D341Med (cell line): ENCODE results near the gene ELMO1.

ENCODE experiments used
- DNase-seq: peaks from one replicate; pipeline ENCODE4 v3.0.0; 2012; ENCODE audit warnings: low spot score

ELMO1 gene

GRCh38 chr7:36906956-36907635 lies 541.6 kb downstream of the ELMO1 start:
- no peak for DNase-seq

GRCh38 chr7:36906448-36906847 lies 542.2 kb downstream of the ELMO1 start:
- DNase-seq: no peak

GRCh38 chr7:36905841-36906240 lies 542.8 kb downstream of the ELMO1 start:
- DNase-seq: no peak

- no peak for DNase-seq
Observed at GRCh38 chr7:36904802-36905201, 543.9 kb downstream of the ELMO1 start.

- DNase-seq: no peak
Observed at GRCh38 chr7:36904101-36904500, 544.6 kb downstream of the ELMO1 start.

- DNase-seq: no peak
Observed at GRCh38 chr7:36900988-36901710, 547.5 kb downstream of the ELMO1 start.

GRCh38 chr7:36898186-36898585 lies 550.5 kb downstream of the ELMO1 start:
- DNase-seq: no peak

GRCh38 chr7:36896956-36897590 lies 551.6 kb downstream of the ELMO1 start:
- DNase-seq: no peak

- DNase-seq: no peak
Observed at GRCh38 chr7:36896418-36896817, 552.2 kb downstream of the ELMO1 start.

- no peak for DNase-seq
Observed at GRCh38 chr7:36895192-36895591, 553.5 kb downstream of the ELMO1 start.

- DNase-seq: no peak
Observed at GRCh38 chr7:36894190-36894589, 554.5 kb downstream of the ELMO1 start.

- no peak for DNase-seq
Observed at GRCh38 chr7:36889182-36889581, 559.5 kb downstream of the ELMO1 start.

- DNase-seq: no peak
Observed at GRCh38 chr7:36887969-36888368, 560.7 kb downstream of the ELMO1 start.

GRCh38 chr7:36887233-36887632 lies 561.4 kb downstream of the ELMO1 start:
- no peak for DNase-seq

GRCh38 chr7:36884910-36885309 lies 563.8 kb downstream of the ELMO1 start:
- no peak for DNase-seq

- no peak for DNase-seq
Observed at GRCh38 chr7:36884351-36884750, 564.3 kb downstream of the ELMO1 start.

- DNase-seq: no peak
Observed at GRCh38 chr7:36881233-36881874, 567.3 kb downstream of the ELMO1 start.

- DNase-seq: no peak
Observed at GRCh38 chr7:36880108-36880507, 568.6 kb downstream of the ELMO1 start.

- no peak for DNase-seq
Observed at GRCh38 chr7:36879021-36879420, 569.6 kb downstream of the ELMO1 start.

GRCh38 chr7:36878288-36878687 lies 570.4 kb downstream of the ELMO1 start:
- no peak for DNase-seq

GRCh38 chr7:36875794-36876193 lies 572.9 kb downstream of the ELMO1 start:
- no peak for DNase-seq

GRCh38 chr7:36874041-36874440 lies 574.6 kb downstream of the ELMO1 start:
- no peak for DNase-seq

GRCh38 chr7:36871863-36872262 lies 576.8 kb downstream of the ELMO1 start:
- DNase-seq: no peak
